ENCODE measurements around the gene C1RL. TPM values are rescaled to one million over a fixed set of nuclear protein-coding genes. Genes with fewer than 3 reads are reported as not detected.
"Not testable (repeated sequence)": the region's sequence is repeated elsewhere in the genome, so short reads cannot be mapped to it uniquely, and the experiment has no call there.

The C1RL gene
- total RNA-seq, 1 experiment from 2014 or later = 25.9 TPM

DNA sequence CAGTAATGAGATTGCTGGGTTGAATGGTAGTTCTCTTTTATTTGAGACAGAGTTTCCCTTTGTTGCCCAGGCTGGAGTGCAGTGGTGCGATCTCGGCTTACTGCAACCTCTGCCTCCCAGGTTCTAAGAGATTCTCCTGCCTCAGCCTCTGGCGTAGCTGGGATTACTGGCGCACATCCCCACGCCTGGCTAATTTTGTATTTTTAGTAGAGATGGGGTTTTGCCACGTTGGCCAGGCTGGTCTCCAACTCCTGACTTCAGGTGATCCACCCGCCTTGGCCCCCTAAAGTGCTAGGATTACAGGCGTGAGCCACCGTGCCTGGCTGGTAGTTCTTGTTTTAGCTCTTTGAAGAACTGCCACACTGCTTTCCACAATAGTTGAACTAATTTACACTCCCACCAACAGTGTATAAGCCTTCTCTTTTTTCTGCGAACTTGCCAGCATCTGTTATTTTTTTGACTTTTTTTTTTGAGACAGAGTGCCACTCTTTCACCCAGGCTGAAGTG is 59.5 kb downstream of the C1RL start:
- H3K27ac ChIP-seq (ENCODE audit: low read depth, low read length); H3K36me3 ChIP-seq (ENCODE audit: control insufficient read depth in 1 of 2, insufficient read depth in 2 of 2, low read length in 2 of 2); H3K9me2 ChIP-seq (ENCODE audit: insufficient read depth); RAD21 ChIA-PET (ENCODE audit: low non-redundant PET in 1 of 2, low total read pairs in 2 of 2, uncharacterized antibody in 2 of 2, unreplicated experiment in 2 of 2); H3K79me2 ChIP-seq (ENCODE audit: insufficient read depth, low read length); H4K20me1 ChIP-seq (ENCODE audit: insufficient read depth); ATAC-seq; H3K4me2 ChIP-seq (ENCODE audit: low read length); H3K4me1 ChIP-seq (ENCODE audit: control insufficient read depth in 1 of 2, insufficient read depth in 2 of 2, low read length in 2 of 2); H3K9me3 ChIP-seq (ENCODE audit: control insufficient read depth in 1 of 2, insufficient read depth in 1 of 2, low read depth in 1 of 2, low read length in 2 of 2); H2AFZ ChIP-seq (ENCODE audit: low read depth, low read length, poor library complexity, severe bottlenecking); H3K27me3 ChIP-seq (ENCODE audit: insufficient read depth, low read length); DNase-seq (ENCODE audit: low read depth, low spot score); CTCF ChIA-PET; BruUV-seq (replicated peaks); POLR2A ChIA-PET; H3K4me3 ChIP-seq (replicated peaks in 1 of 2; ENCODE audit: low read depth in 1 of 2, low read length in 2 of 2); H3K9ac ChIP-seq (ENCODE audit: low read length): not testable (repeated sequence)
- intact Hi-C loops (cut with micrococcal nuclease) = loop anchor here (10.0 kb wide), 1 partner anchor 105 kb away; the partner anchor contains the start of genes C12orf57 and RNU7-1

- no peak for ATAC-seq
- no peaks in the 10 kb centered on the region for H4K20me1 ChIP-seq (ENCODE audit: insufficient read depth)
- no peak overlapping the region for H3K27ac ChIP-seq (ENCODE audit: low read depth, low read length)
- DNase-seq (ENCODE audit: low read depth, low spot score) = no peak
- intact Hi-C loops (cut with micrococcal nuclease) = loop anchor here (10.0 kb wide), 1 partner anchor 103 kb away; the partner anchor contains the start of genes C12orf57 and RNU7-1
- TF ChIP-seq, protein P1, sequence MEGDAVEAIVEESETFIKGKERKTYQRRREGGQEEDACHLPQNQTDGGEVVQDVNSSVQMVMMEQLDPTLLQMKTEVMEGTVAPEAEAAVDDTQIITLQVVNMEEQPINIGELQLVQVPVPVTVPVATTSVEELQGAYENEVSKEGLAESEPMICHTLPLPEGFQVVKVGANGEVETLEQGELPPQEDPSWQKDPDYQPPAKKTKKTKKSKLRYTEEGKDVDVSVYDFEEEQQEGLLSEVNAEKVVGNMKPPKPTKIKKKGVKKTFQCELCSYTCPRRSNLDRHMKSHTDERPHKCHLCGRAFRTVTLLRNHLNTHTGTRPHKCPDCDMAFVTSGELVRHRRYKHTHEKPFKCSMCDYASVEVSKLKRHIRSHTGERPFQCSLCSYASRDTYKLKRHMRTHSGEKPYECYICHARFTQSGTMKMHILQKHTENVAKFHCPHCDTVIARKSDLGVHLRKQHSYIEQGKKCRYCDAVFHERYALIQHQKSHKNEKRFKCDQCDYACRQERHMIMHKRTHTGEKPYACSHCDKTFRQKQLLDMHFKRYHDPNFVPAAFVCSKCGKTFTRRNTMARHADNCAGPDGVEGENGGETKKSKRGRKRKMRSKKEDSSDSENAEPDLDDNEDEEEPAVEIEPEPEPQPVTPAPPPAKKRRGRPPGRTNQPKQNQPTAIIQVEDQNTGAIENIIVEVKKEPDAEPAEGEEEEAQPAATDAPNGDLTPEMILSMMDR (IDR thresholded peaks at IDR 0.05 in 2 of 3, conservative IDR thresholded peaks at IDR 0.05 in 1 of 3; ENCODE audit: borderline replicate concordance in 1 of 3, insufficient read depth in 1 of 3, low read depth in 2 of 3, low read length in 2 of 3) = no peak
- TF ChIP-seq YY1 (IDR thresholded peaks at IDR 0.05; ENCODE audit: extremely low read depth, insufficient replicate concordance, low read depth, low read length) (no peak), POLR2AphosphoS5 (IDR thresholded peaks at IDR 0.05; ENCODE audit: low read depth, low read length) (no peak), JUND (IDR thresholded peaks at IDR 0.05) (no peak), MAX (IDR thresholded peaks at IDR 0.05) (no peak), EZH2phosphoT487 (IDR thresholded peaks at IDR 0.05; ENCODE audit: borderline replicate concordance) (no peak), SP1 (IDR thresholded peaks at IDR 0.05; ENCODE audit: low read depth) (no peak), EGR1 (IDR thresholded peaks at IDR 0.05; ENCODE audit: low read depth) (no peak), ATF3 (IDR thresholded peaks at IDR 0.05) (no peak), SRF (IDR thresholded peaks at IDR 0.05; ENCODE audit: low read depth) (no peak), ZNF274 (IDR thresholded peaks at IDR 0.05; ENCODE audit: low read depth, low read length) (no peak), FOSL1 (IDR thresholded peaks at IDR 0.05; ENCODE audit: low read depth) (no peak), ZBTB33 (IDR thresholded peaks at IDR 0.05; ENCODE audit: extremely low read depth, insufficient replicate concordance, low read length) (no peak), EZH2 (IDR thresholded peaks at IDR 0.05) (no peak), ELF1 (IDR thresholded peaks at IDR 0.05; ENCODE audit: borderline replicate concordance, low read depth) (no peak), RAD21 (IDR thresholded peaks at IDR 0.05; ENCODE audit: low read depth) (no peak), CEBPB (IDR thresholded peaks at IDR 0.05; ENCODE audit: low read depth) (no peak), POLR2A (IDR thresholded peaks at IDR 0.05; ENCODE audit: borderline replicate concordance, extremely low read depth, insufficient read depth, insufficient read length) (no peak)
- H3K79me2 ChIP-seq (ENCODE audit: insufficient read depth, low read length) = no peaks in the 10 kb centered on the region
- H3K36me3 ChIP-seq (ENCODE audit: control insufficient read depth in 1 of 2, insufficient read depth in 2 of 2, low read length in 2 of 2) = no peaks in the 10 kb centered on the region
- H2AFZ ChIP-seq (ENCODE audit: low read depth, low read length, poor library complexity, severe bottlenecking) = no peak overlapping the region
- H3K27me3 ChIP-seq (ENCODE audit: insufficient read depth, low read length) = no peaks in the 10 kb centered on the region
- no peak overlapping the region for H3K9ac ChIP-seq (ENCODE audit: low read length)
- peaks cover 0 to 9% of the 10 kb centered on the region in 2 experiments; a peak in 1 of 4 replicates for H3K4me1 ChIP-seq (ENCODE audit: control insufficient read depth in 1 of 2, insufficient read depth in 2 of 2, low read length in 2 of 2)
- H3K4me3 ChIP-seq (replicated peaks in 1 of 2; ENCODE audit: low read depth in 1 of 2, low read length in 2 of 2) = no peak overlapping the region
- CTCF ChIA-PET = no interaction called here
- POLR2A ChIA-PET = no interaction called here
- H3K4me2 ChIP-seq (ENCODE audit: low read length) = no peak overlapping the region
- no peaks in the 10 kb centered on the region for H3K9me2 ChIP-seq (ENCODE audit: insufficient read depth)
- H3K9me3 ChIP-seq (ENCODE audit: control insufficient read depth in 1 of 2, insufficient read depth in 1 of 2, low read depth in 1 of 2, low read length in 2 of 2) = no peaks in the 10 kb centered on the region
- no TSS peak for BruUV-seq (replicated peaks)
- RAD21 ChIA-PET (ENCODE audit: low non-redundant PET in 1 of 2, low total read pairs in 2 of 2, uncharacterized antibody in 2 of 2, unreplicated experiment in 2 of 2) = no interaction called here
Measured at GRCh38 chr12:7047306-7047705, 61.7 kb downstream of the C1RL start.
